Measurements from ENCODE around the gene ZNF335. TPM values are rescaled to one million over a fixed set of nuclear protein-coding genes. Genes with fewer than 3 reads are reported as not detected.

Gene ZNF335
- total RNA-seq, 1 donor from 2014 or later = 7.2 TPM

DNA sequence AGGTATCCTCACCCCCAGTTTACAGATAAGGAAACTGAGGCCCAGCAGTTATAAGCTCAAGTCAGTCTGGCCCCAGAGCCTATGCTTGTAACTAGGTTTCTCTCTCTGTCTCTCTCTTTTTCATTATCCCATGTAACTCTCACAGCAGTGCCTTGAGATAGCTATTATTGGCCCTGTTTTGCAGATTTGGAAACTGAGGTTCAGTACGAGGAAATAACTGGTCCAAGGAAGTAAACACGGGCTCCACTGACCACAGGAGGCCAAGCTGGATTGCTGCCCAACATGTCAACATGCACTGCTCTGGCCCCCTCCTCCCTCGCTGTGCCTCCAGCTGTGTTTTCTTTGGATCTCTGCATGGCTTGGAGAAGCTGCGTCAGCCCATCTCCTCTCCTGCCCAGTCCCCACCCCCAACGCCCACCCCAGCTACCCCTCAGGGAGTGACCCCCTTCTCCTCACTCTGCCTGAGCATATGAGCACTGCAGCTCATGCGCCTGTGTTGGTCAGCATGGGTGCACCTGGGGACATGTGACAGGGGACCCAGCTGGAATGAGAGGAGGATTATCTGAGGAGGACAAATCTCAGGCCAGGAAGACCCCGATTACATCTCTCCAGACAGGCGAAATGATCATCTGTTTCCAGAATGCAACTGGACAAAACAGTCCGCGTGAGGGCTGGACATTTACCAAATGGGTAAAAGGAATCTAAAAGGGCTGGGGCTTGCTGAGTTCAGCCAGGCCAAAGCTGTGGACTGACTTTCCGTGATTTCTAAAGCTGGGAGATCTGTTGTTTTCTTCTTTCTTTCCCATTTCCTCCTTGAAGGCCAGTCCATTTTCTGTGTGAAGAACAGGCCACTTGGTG lies 52.2 kb downstream of the ZNF335 start:
- no peak for TF ChIP-seq EZH2 (IDR thresholded peaks at IDR 0.05)
- TF ChIP-seq, protein P1, sequence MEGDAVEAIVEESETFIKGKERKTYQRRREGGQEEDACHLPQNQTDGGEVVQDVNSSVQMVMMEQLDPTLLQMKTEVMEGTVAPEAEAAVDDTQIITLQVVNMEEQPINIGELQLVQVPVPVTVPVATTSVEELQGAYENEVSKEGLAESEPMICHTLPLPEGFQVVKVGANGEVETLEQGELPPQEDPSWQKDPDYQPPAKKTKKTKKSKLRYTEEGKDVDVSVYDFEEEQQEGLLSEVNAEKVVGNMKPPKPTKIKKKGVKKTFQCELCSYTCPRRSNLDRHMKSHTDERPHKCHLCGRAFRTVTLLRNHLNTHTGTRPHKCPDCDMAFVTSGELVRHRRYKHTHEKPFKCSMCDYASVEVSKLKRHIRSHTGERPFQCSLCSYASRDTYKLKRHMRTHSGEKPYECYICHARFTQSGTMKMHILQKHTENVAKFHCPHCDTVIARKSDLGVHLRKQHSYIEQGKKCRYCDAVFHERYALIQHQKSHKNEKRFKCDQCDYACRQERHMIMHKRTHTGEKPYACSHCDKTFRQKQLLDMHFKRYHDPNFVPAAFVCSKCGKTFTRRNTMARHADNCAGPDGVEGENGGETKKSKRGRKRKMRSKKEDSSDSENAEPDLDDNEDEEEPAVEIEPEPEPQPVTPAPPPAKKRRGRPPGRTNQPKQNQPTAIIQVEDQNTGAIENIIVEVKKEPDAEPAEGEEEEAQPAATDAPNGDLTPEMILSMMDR (IDR thresholded peaks at IDR 0.05) = no peak
- TF ChIP-seq EZH2phosphoT487 (IDR thresholded peaks at IDR 0.05) = no peak
- H3F3A ChIP-seq (ENCODE audit: low read depth) = no peaks in the 10 kb centered on the region
- no peaks in the 10 kb centered on the region for H3K79me2 ChIP-seq (ENCODE audit: low read depth)
- H3K9ac ChIP-seq = no peak overlapping the region
- no peaks in the 10 kb centered on the region for H4K20me1 ChIP-seq (ENCODE audit: low read depth)
- H3K4me1 ChIP-seq = peaks cover 3% of the 10 kb centered on the region
- Mint-ChIP-seq H3K27ac (peak overlapping the region; percentile 42), H3K36me3 (no peaks in the 10 kb centered on the region), H3K4me3 (no peak overlapping the region), H3K4me1 (peaks cover 28% of the 10 kb centered on the region), H3K9me3 (no peaks in the 10 kb centered on the region), H3K27me3 (ENCODE audit: insufficient read depth, low read depth) (peaks cover 3% of the 10 kb centered on the region)
- H3K27me3 ChIP-seq = no peaks in the 10 kb centered on the region
- H3K4me3 ChIP-seq = no peak overlapping the region
- no peak overlapping the region for H3K4me2 ChIP-seq
- no peak overlapping the region for H2AFZ ChIP-seq (replicated peaks)
- no peaks in the 10 kb centered on the region for H3K36me3 ChIP-seq
- DNase-seq (ENCODE audit: low spot score) = no peak
- no peaks in the 10 kb centered on the region for H3K9me3 ChIP-seq (ENCODE audit: low read depth)
- no peak overlapping the region for H3K27ac ChIP-seq

DNA sequence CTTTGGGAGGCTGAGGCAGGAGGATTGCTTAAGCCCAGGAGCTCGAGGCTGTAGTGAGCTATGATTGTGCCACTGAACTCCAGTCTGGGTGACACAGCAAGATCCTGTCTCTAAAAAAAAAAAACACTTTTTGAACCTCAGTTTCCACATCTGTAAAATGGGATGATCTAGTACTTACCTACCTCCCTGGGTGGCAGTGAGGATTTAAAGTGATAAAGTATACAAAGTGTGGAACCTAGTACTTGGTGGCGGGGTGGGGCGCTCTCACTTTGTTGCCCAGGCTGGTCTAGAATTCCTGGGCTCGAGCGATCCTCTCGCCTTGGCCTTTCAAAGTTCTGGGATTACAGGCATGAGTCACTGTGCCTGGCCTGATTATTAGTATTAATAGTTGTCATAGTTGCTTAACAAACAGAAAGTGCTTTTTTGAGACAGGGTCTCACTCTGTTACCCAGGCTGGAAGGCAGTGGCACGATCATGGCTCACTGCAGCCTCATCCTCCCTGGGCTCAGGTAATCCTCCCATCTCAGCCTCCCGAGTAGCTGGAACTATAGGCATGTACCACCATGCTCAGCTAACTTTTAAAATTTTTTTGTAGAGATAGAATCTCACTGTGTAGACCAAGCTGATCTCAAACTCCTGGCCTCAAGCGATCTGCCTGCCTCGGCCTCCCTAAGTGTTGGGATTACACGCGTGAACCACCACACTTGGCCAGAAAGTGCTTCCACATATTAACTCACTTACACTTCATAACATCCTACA lies 53.0 kb downstream of the ZNF335 start:
- peak overlapping the region; percentile 58 for H3K4me3 Mint-ChIP-seq
- no peak for DNase-seq (ENCODE audit: low spot score)
- Histone ChIP-seq H3K36me3 (no peaks in the 10 kb centered on the region), H3K79me2 (ENCODE audit: low read depth) (no peaks in the 10 kb centered on the region), H3K9me3 (ENCODE audit: low read depth) (no peaks in the 10 kb centered on the region), H3K4me1 (peaks cover 3% of the 10 kb centered on the region), H3F3A (ENCODE audit: low read depth) (no peaks in the 10 kb centered on the region), H2AFZ (replicated peaks) (no peak overlapping the region), H4K20me1 (ENCODE audit: low read depth) (no peaks in the 10 kb centered on the region), H3K27ac (no peak overlapping the region), H3K4me2 (no peak overlapping the region), H3K4me3 (no peak overlapping the region), H3K27me3 (no peaks in the 10 kb centered on the region), H3K9ac (no peak overlapping the region)
- H3K9me3 Mint-ChIP-seq = no peaks in the 10 kb centered on the region
- no peaks in the 10 kb centered on the region for H3K36me3 Mint-ChIP-seq
- peaks cover 29% of the 10 kb centered on the region for H3K4me1 Mint-ChIP-seq
- H3K27ac Mint-ChIP-seq = peak overlapping the region; percentile 37
- peaks cover 1% of the 10 kb centered on the region for H3K27me3 Mint-ChIP-seq (ENCODE audit: insufficient read depth, low read depth)
- TF ChIP-seq, protein P1 (IDR thresholded peaks at IDR 0.05) = no peak
- no peak for TF ChIP-seq EZH2 (IDR thresholded peaks at IDR 0.05)
- no peak for TF ChIP-seq EZH2phosphoT487 (IDR thresholded peaks at IDR 0.05)

DNA sequence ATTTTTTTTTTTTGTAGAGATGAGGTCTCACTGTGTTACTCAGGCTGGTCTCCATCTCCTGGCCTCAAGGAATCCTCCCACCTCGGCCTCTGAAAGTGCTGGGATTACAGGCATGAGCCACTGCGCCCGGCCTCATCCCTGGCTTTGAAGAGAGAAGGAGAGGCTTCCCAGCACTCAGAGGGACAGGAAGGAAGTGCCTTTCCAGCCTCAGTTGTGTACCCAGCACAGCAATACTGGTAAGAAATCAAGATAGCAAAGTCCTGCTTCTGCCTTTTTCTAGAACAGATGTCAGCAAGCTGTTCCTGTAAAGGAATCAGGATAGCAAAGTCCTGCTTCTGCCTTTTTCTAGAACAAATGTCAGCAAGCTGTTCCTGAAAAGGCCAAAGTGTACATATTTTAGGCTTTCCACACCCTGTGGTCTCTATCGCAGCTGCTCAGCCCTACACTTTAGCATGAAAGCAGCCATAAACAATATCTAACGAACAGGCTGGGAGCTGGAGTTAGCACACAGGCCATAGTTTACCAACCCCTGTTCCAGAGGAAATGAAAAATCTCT lies 53.7 kb downstream of the ZNF335 start:
- no peak overlapping the region for H3K4me2 ChIP-seq
- H3K9me3 ChIP-seq (ENCODE audit: low read depth) = no peaks in the 10 kb centered on the region
- H4K20me1 ChIP-seq (ENCODE audit: low read depth) = no peaks in the 10 kb centered on the region
- H3K4me1 ChIP-seq = peaks cover 3% of the 10 kb centered on the region
- Mint-ChIP-seq H3K36me3 (no peaks in the 10 kb centered on the region), H3K27ac (no peak overlapping the region), H3K9me3 (no peaks in the 10 kb centered on the region), H3K27me3 (ENCODE audit: insufficient read depth, low read depth) (no peaks in the 10 kb centered on the region), H3K4me1 (peaks cover 29% of the 10 kb centered on the region), H3K4me3 (no peak overlapping the region)
- no peaks in the 10 kb centered on the region for H3F3A ChIP-seq (ENCODE audit: low read depth)
- H3K27me3 ChIP-seq = no peaks in the 10 kb centered on the region
- DNase-seq (ENCODE audit: low spot score) = no peak
- no peaks in the 10 kb centered on the region for H3K79me2 ChIP-seq (ENCODE audit: low read depth)
- no peak overlapping the region for H3K27ac ChIP-seq
- no peak overlapping the region for H3K4me3 ChIP-seq
- no peak overlapping the region for H3K9ac ChIP-seq
- H2AFZ ChIP-seq (replicated peaks) = no peak overlapping the region
- no peaks in the 10 kb centered on the region for H3K36me3 ChIP-seq
- TF ChIP-seq EZH2 (IDR thresholded peaks at IDR 0.05) (no peak), EZH2phosphoT487 (IDR thresholded peaks at IDR 0.05) (no peak)
- TF ChIP-seq, protein P1 (IDR thresholded peaks at IDR 0.05) = no peak
